CD4-positive, alpha-beta T cell (primary cell): ENCODE data around the gene IFNAR1. TPM values are rescaled to one million over a fixed set of nuclear protein-coding genes. Genes with fewer than 3 reads are reported as not detected.

Source experiments
- ATAC-seq: fragments of 200-7000 bp; cut with Tn5 transposase; one replicate; pipeline ENCODE4 v1.10.0; 2022; ENCODE audit warnings: mild to moderate bottlenecking; ENCODE audit not compliant: poor library complexity
- CTCF ChIA-PET: fragments of 350-600 bp; sonication (Branson Sonifier 250); formaldehyde crosslinking; loops from one replicate; lab custom pipeline; 2021; ENCODE audit warnings: antibody characterized with exemption, inconsistent platforms; lab: Charles Lee
- POLR2A ChIA-PET: fragments of 350-600 bp; sonication (Branson Sonifier 250); formaldehyde crosslinking; loops from one replicate; lab custom pipeline; 2021; ENCODE audit warnings: antibody characterized with exemption, inconsistent platforms; lab: Charles Lee
- DNase-seq, 14 experiments: peaks; one replicate each; pipeline ENCODE4 v3.0.0-alpha.2; 2013 to 2020; ENCODE audit warnings: mixed read lengths in 2 of 14
- H3K27ac ChIP-seq, 2 donors: one replicate each; pipeline versions ENCODE4 v1.5.1 to v1.7.0; 2013; ENCODE audit warnings: low read length in 2 of 2, low read depth in 1 of 2, mild to moderate bottlenecking in 1 of 2
- H3K27me3 ChIP-seq, 2 experiments: 1 replicate in 1 of 2; 2 replicates in 1 of 2; pipeline versions ENCODE4 v1.6.1 to v1.7.0; 2013; ENCODE audit warnings: low read length in 2 of 2, control low read depth in 1 of 2, mild to moderate bottlenecking in 1 of 2, moderate library complexity in 1 of 2; ENCODE audit not compliant: insufficient read depth in 2 of 2, control insufficient read depth in 1 of 2
- H3K36me3 ChIP-seq: one replicate; pipeline ENCODE4 v1.6.1; 2013; ENCODE audit warnings: low read length, control low read depth; ENCODE audit not compliant: insufficient read depth
- H3K4me1 ChIP-seq: one replicate; pipeline ENCODE4 v1.6.1; 2013; ENCODE audit warnings: low read length, control low read depth; ENCODE audit not compliant: insufficient read depth
- H3K4me3 ChIP-seq: one replicate; pipeline ENCODE4 v1.5.1; 2013; ENCODE audit warnings: mild to moderate bottlenecking, low read length, moderate library complexity
- H3K9me3 ChIP-seq, 2 experiments: 1 replicate in 1 of 2; 2 replicates in 1 of 2; pipeline versions ENCODE4 v1.6.1 to v1.7.0; 2013; ENCODE audit warnings: low read length in 2 of 2, mild to moderate bottlenecking in 2 of 2, control low read depth in 1 of 2, moderate library complexity in 1 of 2; ENCODE audit not compliant: control insufficient read depth in 1 of 2, insufficient read depth in 1 of 2
- H3K27ac Mint-ChIP-seq: one replicate; pipeline ENCODE4 v1.8.0; 2020; ENCODE audit warnings: mixed read lengths
- H3K27me3 Mint-ChIP-seq: one replicate; pipeline ENCODE4 v1.8.0; 2021; ENCODE audit warnings: mixed read lengths
- H3K36me3 Mint-ChIP-seq: one replicate; pipeline ENCODE4 v1.8.0; 2021; ENCODE audit warnings: low read depth, mixed read lengths
- H3K4me1 Mint-ChIP-seq: one replicate; pipeline ENCODE4 v1.8.0; 2021; ENCODE audit warnings: low read depth, mixed read lengths
- H3K4me3 Mint-ChIP-seq: one replicate; pipeline ENCODE4 v1.8.0; 2020; ENCODE audit warnings: mild to moderate bottlenecking, mixed read lengths
- H3K9me3 Mint-ChIP-seq: one replicate; pipeline ENCODE4 v1.8.0; 2020; ENCODE audit warnings: mixed read lengths
- intact Hi-C, 2 experiments: fragments of 100-400 bp; cut with DNase I in 1 of 2; cut with micrococcal nuclease in 1 of 2; formaldehyde crosslinking; loops; one replicate each; pipeline versions ENCODE4 v1.15.1 to v1.9.0; 2023 to 2025; cut with DNase I, micrococcal nuclease
- total RNA-seq, 174 experiments: library from RNA in 2 of 174; stranded (reverse) in 2 of 174; gene quantifications; one replicate each; pipeline ENCODE4 v1.2.3 and lab custom pipeline; 2021 to 2026
- TF ChIP-seq, protein P1 (sequence below): fragments of 200-600 bp; IDR thresholded peaks from one replicate; pipeline ENCODE4 v1.8.0; 2022; ENCODE audit warnings: antibody characterized with exemption, mild to moderate bottlenecking

Gene IFNAR1
- total RNA-seq, 2 experiments from 2014 or later: 20.4 to 26.8 TPM

- POLR2A ChIA-PET: interaction anchor here (0.6 to 3.3 kb wide), 6 partner anchors 24 to 70 kb away, joined by 3 to 35 read pairs (median 11); partner anchors contain the start of genes IFNAR1 and IL10RB
- ATAC-seq (no peak), DNase-seq (peak in 3 of 14 experiments; percentile 20 to 61 (median 53))
- H3K4me3 Mint-ChIP-seq: peak overlapping the region; percentile 52
- Histone ChIP-seq H3K4me3 (no peak overlapping the region), H3K36me3 (peaks cover 6% of the 10 kb centered on the region), H3K27ac (no peak overlapping the region), H3K27me3 (no peaks in the 10 kb centered on the region), H3K4me1 (peaks cover 40% of the 10 kb centered on the region), H3K9me3 (no peaks in the 10 kb centered on the region)
- CTCF ChIA-PET: no interaction called here
- no peaks in the 10 kb centered on the region for H3K27me3 Mint-ChIP-seq
- H3K4me1 Mint-ChIP-seq: peaks cover 57% of the 10 kb centered on the region
- peak overlapping the region; percentile 86 for H3K27ac Mint-ChIP-seq
- peaks cover 2% of the 10 kb centered on the region for H3K9me3 Mint-ChIP-seq
- intact Hi-C loops: no loop called here
- peaks cover 25% of the 10 kb centered on the region for H3K36me3 Mint-ChIP-seq
- TF ChIP-seq, protein P1, sequence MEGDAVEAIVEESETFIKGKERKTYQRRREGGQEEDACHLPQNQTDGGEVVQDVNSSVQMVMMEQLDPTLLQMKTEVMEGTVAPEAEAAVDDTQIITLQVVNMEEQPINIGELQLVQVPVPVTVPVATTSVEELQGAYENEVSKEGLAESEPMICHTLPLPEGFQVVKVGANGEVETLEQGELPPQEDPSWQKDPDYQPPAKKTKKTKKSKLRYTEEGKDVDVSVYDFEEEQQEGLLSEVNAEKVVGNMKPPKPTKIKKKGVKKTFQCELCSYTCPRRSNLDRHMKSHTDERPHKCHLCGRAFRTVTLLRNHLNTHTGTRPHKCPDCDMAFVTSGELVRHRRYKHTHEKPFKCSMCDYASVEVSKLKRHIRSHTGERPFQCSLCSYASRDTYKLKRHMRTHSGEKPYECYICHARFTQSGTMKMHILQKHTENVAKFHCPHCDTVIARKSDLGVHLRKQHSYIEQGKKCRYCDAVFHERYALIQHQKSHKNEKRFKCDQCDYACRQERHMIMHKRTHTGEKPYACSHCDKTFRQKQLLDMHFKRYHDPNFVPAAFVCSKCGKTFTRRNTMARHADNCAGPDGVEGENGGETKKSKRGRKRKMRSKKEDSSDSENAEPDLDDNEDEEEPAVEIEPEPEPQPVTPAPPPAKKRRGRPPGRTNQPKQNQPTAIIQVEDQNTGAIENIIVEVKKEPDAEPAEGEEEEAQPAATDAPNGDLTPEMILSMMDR: no peak
These were observed 23.8 kb upstream of the IFNAR1 start for GRCh38 chr21:33300701-33301631.

DNA sequence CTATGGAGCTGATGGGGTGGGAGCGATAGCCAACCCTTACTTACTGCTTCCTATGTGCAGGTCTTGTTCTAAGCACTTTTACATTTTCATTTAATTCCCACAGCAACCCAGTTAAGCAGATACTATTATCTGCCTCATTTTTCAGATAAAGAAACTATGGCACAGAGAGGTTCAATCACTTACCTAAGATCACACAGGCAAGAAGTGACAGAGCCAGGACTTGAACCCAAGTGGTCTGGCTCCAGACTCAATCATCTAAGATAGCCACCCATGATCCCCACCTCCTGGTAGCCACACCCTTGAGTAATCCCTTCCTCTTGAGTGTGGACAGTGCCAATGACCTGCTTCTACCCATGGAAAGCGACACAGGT, 23.2 kb upstream of the IFNAR1 start:
- Histone ChIP-seq H3K27me3 (no peaks in the 10 kb centered on the region), H3K27ac (no peak overlapping the region), H3K4me1 (peaks cover 40% of the 10 kb centered on the region), H3K4me3 (no peak overlapping the region), H3K9me3 (no peaks in the 10 kb centered on the region), H3K36me3 (no peaks in the 10 kb centered on the region)
- ChIA-PET CTCF (no interaction called here), POLR2A (interaction anchor here (1.3 to 2.5 kb wide), 3 partner anchors 23 to 60 kb away, joined by 3 to 12 read pairs (median 10); partner anchors contain the start of genes IFNAR1 and IL10RB)
- DNase-seq: no peak
- H3K27me3 Mint-ChIP-seq: no peaks in the 10 kb centered on the region
- peak overlapping the region; percentile 86 for H3K27ac Mint-ChIP-seq
- peak overlapping the region; percentile 52 for H3K4me3 Mint-ChIP-seq
- H3K36me3 Mint-ChIP-seq: peaks cover 19% of the 10 kb centered on the region
- peaks cover 2% of the 10 kb centered on the region for H3K9me3 Mint-ChIP-seq
- peaks cover 57% of the 10 kb centered on the region for H3K4me1 Mint-ChIP-seq
- intact Hi-C loops: no loop called here
- TF ChIP-seq, protein P1: no peak
- ATAC-seq: no peak

- Mint-ChIP-seq H3K27ac (peak overlapping the region; percentile 86), H3K36me3 (peaks cover 17% of the 10 kb centered on the region), H3K9me3 (peaks cover 2% of the 10 kb centered on the region), H3K4me1 (peaks cover 59% of the 10 kb centered on the region), H3K4me3 (no peak overlapping the region), H3K27me3 (no peaks in the 10 kb centered on the region)
- DNase-seq (peak in 2 of 14 experiments; percentile 33 to 38), ATAC-seq (no peak)
- Histone ChIP-seq H3K27me3 (no peaks in the 10 kb centered on the region), H3K9me3 (no peaks in the 10 kb centered on the region), H3K27ac (no peak overlapping the region), H3K36me3 (no peaks in the 10 kb centered on the region), H3K4me3 (no peak overlapping the region), H3K4me1 (peaks cover 40% of the 10 kb centered on the region)
- POLR2A ChIA-PET: interaction anchor here (1.3 to 1.7 kb wide), 2 partner anchors 23 to 59 kb away, joined by 3 to 10 read pairs; partner anchors contain the start of gene IFNAR1
- CTCF ChIA-PET: no interaction called here
- TF ChIP-seq, protein P1: no peak
- intact Hi-C loops: no loop called here
These were observed 22.7 kb upstream of the IFNAR1 start for GRCh38 chr21:33302055-33302454.
